22Rv1 (cell line): ENCODE measurements around the gene ARF1.

Experiments used
- ZFX ChIP-seq: fragments of 450-650 bp; IDR thresholded peaks from 2 replicates; pipeline ENCODE4 v1.6.1; 2017; ENCODE audit warnings: antibody characterized with exemption, borderline replicate concordance
- TF ChIP-seq, protein P1 (sequence below): fragments of 450-650 bp; IDR thresholded peaks from 2 replicates; pipeline ENCODE4 v1.5.1; 2017; ENCODE audit warnings: mild to moderate bottlenecking

GRCh38 chr1:228084797-228085196 lies 2.3 kb downstream of the ARF1 start:
- TF ChIP-seq, protein P1, sequence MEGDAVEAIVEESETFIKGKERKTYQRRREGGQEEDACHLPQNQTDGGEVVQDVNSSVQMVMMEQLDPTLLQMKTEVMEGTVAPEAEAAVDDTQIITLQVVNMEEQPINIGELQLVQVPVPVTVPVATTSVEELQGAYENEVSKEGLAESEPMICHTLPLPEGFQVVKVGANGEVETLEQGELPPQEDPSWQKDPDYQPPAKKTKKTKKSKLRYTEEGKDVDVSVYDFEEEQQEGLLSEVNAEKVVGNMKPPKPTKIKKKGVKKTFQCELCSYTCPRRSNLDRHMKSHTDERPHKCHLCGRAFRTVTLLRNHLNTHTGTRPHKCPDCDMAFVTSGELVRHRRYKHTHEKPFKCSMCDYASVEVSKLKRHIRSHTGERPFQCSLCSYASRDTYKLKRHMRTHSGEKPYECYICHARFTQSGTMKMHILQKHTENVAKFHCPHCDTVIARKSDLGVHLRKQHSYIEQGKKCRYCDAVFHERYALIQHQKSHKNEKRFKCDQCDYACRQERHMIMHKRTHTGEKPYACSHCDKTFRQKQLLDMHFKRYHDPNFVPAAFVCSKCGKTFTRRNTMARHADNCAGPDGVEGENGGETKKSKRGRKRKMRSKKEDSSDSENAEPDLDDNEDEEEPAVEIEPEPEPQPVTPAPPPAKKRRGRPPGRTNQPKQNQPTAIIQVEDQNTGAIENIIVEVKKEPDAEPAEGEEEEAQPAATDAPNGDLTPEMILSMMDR: no peak
- TF ChIP-seq ZFX: no peak
